T-helper 1 cell treated with Interleukin-12 subunit alpha and Interleukin-12 subunit beta and Interleukin-4 antibody, amounts not matched to agents 30 ng/mL and 1 ng/mL, for 36 hours (primary cell): ENCODE data around the gene DCXR. TPM values are rescaled to one million over a fixed set of nuclear protein-coding genes. Genes with fewer than 3 reads are reported as not detected.

Experiments
- intact Hi-C: fragments of 100-400 bp; cut with micrococcal nuclease; formaldehyde crosslinking; loops from one replicate; pipeline ENCODE4 v1.15.1; 2024
- total RNA-seq: library from RNA; stranded (reverse); gene quantifications from 2 replicates; pipeline ENCODE4 v1.2.3, GENCODE V29; 2022

DCXR gene
- total RNA-seq, 1 donor from 2014 or later: 92.9 TPM

DNA sequence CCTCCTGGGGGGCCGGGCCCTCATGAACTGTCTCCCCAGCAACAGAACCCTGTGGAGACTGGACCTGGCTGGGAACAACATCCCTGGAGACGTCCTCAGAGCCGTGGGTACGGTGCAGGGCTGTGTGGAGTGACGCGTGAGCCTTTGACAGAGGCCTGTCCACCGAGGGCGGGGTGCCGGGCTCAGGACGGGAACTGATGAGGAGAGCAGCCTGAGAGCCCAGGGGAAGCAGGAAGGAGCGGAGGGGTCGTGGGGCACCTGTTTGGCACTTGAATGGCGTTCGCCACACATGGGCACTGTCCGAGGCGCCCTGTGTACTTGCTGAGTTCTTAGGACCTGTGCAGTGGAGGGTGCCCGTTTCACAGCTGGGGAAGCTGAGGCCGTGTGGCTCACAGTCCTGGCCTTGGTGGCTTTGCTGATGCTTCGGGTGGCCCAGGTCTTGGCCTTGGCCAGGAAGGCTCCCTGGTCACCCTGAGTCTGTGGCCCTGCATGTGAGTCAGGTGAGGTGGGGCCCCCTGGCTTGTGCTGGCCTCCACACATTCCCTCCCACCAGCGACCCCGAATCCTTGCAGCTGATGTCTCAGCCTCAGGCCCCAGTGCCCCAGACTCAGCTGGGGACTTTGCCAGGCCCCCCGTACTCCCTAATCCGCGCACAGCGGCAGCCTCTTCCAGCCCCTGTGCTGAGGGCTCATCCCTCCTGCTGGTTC, 11.9 kb downstream of the DCXR start:
- intact Hi-C loops: no loop called here

DNA sequence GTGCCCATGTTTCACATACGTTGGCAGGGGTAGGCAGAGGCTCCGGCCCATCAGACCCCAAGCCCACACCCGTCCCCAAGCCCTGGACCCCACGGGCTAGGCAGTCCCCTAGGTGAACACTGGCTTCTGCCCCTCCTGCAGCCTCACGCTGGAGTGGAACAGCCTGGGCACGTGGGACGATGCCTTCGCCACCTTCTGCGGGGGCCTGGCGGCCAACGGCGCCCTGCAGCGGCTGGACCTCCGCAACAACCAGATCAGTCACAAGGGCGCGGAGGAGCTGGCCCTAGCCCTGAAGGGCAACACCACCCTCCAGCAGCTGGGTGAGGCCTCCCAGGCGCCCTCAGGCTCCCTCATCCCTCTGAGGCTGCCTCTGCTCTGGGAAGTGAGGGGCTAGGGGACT, 12.6 kb downstream of the DCXR start:
- intact Hi-C loops: loop anchor here (5.0 kb wide), 3 partner anchors 42 to 513 kb away; partner anchors contain the start of genes ACTG1, DUS1L and PCYT2

DNA sequence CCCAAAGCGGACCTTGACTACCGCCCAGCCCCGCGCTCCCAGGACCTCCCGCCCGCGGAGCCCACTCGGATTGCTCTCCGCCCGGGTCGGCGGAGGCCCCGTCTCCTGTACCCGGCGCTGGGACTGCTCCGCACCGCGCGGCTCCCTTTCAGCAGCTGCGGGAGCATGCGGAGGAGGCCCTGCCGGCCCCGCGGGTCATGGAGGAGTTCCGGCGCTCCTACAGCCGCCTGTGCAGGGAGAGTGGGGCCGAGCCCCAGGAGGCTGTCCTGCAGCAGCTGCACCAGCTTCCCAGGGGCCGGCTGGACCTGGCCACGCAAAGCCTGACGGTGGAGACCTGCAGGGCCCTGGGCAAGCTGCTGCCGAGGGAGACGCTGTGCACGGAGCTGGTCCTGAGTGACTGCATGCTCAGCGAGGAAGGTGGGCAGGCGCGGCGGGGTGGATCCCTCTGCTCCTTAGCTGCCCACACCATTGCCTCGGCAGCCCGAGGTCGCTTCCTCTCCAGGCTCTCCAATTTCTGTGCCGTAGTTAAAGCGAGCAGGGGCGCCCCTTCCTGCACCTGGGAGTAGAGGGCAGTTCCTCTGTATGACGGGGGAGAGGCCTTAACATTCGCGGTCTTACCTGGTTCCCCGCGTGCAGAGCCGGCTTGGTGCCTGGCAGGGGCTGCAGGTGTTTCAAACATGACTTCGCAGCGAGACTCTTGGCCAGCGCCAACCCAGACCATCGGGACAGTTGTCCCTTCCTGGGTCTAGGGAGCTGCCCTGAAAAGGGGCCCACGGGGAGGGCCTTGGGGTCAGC, 13.9 kb downstream of the DCXR start:
- intact Hi-C loops: loop anchor here (1.0 to 5.0 kb wide), 15 partner anchors 8 to 693 kb away; partner anchors contain the start of genes ACTG1, ALYREF, ANAPC11 and ASPSCR1

DNA sequence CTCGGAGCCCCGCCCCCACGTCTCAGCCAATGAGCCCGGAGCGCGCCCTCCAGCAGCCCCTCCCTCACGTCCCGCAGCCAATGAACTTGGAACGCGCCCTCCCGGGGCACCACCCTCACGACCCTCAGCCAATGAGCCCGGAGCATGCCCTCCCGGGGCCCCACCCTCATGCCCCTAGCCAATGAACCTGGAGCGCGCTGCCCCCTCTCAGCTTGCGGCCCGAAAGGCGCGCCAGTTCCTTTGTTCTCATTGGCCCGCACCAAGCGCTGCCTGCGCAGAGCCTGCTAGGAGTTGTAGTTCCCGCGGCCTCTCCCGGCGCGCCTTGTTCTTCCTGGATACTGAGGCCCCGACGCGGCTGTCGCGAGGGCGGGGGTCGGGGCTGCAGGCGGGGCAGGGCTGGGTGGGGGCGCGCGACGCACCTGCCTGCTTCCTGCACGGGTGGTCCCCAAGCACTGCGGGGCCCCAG, 14.5 kb downstream of the DCXR start, which contains the start of gene LRRC45:
Gene LRRC45 (plus strand): TSS at position 325 of the 466 bp plus-strand sequence. CDS start 339 bp downstream, outside the sequence.
- intact Hi-C loops: loop anchor here (1.0 to 5.0 kb wide), 15 partner anchors 8 to 693 kb away; partner anchors contain the start of genes ACTG1, ALYREF, ANAPC11 and ASPSCR1

DNA sequence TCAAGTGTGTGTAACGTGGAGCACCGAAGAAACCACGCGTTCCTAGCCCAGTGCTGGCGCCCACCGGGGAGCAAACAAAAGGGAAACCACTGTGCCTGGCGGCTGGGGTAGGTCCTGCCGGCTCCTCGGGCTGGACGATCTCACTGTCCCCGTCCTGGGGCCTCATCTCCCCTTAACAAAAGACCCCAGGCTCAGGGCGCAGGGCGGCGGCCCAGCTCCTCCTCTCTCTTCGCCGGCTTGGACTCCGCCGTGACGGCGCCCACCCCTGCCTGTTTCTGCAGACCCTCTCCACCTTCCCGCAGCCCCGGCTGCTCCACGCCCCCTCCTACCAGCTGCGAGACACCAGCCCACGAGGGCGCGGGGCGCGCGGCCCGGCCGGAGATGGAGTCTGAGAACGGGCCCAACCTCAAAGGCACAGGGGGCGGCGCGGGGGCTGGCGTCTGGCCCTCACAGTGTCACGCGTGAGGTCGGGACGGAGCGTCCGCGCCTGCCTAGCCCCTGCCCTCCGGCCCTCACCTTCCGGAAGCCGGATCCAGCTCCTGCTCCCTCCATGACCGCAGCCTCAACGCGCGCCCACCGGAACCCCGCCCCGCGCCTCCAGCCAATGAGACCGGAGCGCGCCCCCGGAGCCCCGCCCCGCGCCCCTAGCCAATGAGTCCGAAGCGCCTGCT, 15.1 kb downstream of the DCXR start, which contains the start of gene CENPX:
Gene CENPX (minus strand): TSS at position 569 of the 671 bp plus-strand sequence. CDS start 17 bp downstream, at position 552.
- intact Hi-C loops: loop anchor here (2.0 to 5.0 kb wide), 4 partner anchors 45 to 510 kb away; partner anchors contain the start of genes ACTG1, DUS1L and PCYT2

DNA sequence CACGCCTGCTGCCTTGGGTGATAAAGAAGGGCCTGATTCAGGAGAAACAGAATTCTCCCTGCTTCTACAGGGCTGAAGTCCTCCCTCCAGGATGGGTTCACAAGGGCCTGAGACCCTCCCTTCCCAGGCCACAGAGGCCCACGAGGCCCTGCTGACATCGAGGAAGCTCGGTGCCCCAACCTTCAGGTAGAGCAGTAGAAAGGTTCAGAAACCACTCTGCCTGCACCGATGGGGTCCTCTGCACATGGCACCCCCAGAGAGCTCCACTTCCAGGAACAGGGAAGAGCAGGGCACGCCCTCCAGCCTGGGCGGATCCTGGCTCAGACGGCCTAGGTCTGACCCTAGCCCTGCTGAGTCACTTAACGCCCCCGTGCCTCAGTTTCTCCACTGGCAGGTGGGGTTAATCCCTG, 15.6 kb downstream of the DCXR start:
- intact Hi-C loops: loop anchor here (1.0 to 5.0 kb wide), 5 partner anchors 45 to 510 kb away; partner anchors contain the start of genes ACTG1, DUS1L and PCYT2

DNA sequence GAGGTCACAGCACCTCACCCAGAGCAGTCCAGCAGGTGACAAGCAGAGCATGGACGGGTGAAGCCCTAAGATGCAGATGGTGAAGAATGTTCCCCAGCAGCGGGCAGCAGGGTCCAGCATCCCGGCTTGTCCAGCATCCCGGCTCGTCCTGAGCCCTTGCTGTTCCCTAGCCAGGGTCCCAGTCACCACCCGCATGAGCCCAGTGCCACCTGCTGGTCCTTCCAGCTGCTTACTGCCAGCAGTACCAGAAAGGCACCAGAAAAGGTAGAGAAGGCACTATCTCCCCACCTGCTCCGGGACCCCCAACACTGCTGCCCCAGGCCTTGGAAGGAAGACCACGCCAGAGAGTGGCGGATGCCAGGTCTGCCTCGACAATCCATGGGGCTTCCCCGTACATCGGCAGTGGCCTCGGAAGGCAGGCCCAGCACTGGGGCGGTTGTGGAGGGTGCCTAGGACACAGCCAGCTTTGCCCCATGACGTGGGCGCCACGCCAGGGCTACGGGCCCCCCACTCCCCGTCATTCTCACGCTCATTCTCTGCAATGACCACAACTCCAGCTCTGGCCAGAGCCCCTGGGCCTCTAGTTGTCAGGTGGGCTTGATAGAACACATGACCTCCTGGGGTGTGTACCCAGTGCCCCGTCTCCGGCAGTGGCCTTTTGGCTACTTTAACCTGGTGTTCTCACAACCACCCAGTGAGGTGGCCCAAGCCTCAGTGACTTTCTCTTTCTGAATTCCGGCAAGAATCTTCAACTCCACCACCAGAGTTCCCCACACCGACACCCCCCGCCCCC, 16.2 kb downstream of the DCXR start:
- intact Hi-C loops: loop anchor here (1.0 to 5.0 kb wide), 4 partner anchors 46 to 509 kb away; partner anchors contain the start of genes ACTG1, DUS1L and PCYT2

DNA sequence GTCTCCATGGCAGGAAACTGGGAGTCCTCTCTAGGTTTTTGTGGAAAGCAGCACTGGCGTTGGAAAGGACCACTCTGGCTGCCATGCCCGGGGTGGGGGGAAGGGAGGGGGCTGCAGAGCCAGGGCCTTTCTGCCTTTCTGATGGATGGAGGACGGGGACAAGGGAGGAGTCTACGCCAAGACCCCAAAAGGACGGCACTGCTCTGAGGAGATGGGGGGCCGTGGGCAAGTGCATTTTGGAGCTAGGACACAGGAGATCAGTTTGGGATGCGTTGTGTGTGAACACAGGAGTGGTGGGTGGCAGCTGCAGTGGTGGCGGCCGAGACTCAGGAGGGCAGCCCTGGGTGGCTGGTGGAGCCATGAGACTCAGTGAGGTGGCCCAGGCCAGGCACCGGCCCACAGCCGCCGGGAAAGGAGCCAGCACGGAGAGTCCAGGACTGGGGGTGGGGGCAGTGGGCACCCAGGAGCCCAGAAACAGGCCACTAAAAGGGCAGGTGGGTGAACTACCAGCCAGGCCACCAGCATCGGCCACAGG, 16.9 kb downstream of the DCXR start:
- intact Hi-C loops: loop anchor here (1.0 to 5.0 kb wide), 4 partner anchors 47 to 508 kb away; partner anchors contain the start of genes ACTG1, DUS1L and PCYT2

DNA sequence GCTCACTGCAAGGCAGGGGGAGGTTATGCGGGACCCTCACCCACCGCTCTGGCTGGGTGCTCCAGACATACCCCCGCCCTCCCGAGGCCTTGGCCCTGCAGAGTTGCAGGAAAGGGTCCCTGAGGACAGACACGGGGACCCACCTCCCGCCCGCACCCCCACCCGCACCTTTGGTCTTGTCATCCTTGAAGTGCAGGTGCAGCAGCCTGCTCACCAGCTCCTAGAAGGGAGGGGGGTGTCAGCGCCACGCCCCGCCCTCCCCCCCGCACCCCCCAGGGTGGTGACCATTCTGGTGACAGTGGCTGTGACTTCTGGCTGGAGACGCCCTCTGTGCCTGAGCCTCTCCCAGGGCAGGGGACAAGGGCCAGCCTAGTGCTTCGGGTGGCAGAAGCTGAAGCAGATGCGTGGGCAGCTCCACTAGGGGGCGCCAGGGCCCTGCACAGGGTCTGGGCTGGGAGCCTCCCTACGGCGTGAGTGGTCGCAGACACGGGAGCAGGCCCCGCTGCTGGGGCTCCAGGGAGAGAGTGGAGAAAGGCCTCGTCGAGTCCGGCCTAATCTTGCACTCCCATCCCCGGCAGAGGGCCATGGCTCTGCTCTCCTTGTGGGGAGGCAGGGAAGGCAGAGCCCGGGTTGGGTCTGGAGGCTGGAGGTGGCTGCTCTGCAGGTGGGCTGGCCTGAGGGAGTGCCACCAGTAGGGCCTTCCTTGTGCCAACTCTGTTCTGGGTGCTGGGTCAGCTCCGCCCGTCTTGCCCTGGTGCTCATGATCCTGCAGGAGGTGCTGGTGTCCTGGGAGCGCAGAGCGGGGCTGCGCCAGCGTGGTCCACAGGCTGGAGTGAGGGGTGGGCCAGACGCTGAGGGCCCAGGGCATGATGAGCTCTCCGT, 17.6 kb downstream of the DCXR start:
- intact Hi-C loops: loop anchor here (5.0 kb wide), 3 partner anchors 47 to 508 kb away; partner anchors contain the start of genes ACTG1, DUS1L and PCYT2

DNA sequence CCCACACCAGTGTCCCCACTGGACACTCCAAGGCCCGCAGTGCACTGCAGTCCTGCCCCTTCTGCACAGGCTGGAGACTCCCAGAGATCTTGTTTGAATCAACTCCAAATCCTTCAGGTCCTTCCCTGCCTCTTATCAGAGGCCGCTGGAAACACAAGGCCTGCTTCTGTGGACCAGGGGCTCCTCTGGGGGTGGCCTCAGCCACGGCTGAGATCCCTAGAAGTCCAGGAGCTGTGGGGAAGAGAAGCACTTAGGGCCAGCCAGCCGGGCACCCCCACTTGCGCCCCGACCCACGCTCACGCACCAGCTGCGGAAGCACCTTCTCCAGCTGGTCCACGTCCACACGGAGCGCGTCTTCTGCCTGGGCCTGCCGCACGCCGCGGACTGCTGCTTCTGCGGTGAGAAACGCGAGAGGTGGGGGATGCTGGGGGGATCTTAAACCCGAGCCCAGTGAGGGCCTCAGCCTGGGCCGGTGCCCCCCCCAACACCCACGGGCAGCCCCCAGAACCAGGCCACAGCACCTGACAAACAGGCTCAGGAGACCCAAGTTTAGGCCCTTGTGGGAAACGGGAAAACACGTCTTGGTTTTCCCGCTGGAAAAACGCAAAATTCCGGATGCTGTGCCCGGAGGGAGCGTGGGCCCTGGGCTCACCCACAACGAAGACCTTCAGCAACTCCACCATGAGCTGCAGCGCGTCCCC, 18.4 kb downstream of the DCXR start:
- intact Hi-C loops: no loop called here

DNA sequence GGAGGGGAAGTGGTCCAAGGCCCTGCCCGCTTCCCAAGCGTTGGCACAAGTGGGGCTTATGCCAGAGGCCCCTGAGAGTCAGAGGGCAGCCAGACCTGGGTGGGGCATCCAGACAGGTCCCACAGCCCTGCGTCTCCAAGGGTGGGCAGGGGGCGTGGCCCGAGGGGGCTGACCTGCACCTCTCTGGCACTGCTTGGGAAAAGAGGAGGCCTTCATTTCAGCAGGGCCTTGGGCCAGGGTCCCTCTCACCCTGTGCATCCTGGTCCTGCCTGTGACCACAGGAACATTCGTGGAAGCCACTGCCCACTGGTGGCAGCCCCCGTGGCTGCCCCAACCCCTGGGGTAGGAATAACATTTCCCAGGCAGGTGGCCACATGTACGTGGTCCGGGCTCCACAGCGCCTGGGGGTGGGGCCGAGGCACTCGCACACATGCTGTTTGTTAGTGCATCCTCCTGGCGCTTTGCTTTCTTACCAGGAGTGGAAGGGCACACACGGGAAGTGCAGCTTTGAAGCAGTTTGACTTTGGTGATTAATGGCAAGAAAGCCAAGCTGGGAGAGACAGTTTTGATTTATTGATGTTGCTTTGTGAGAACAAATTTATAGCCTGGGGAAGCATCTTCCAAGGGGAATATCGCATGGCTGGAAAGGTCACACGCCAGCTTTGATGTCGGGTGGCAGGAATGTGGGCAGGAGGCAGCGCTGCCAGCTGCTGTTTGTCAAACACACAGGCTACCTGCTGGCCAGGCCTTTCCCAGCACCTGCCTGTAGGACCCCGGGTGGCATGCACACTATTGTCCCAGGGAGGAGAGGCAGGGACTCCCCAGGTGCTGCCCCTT, 19.1 kb downstream of the DCXR start:
- intact Hi-C loops: no loop called here

DNA sequence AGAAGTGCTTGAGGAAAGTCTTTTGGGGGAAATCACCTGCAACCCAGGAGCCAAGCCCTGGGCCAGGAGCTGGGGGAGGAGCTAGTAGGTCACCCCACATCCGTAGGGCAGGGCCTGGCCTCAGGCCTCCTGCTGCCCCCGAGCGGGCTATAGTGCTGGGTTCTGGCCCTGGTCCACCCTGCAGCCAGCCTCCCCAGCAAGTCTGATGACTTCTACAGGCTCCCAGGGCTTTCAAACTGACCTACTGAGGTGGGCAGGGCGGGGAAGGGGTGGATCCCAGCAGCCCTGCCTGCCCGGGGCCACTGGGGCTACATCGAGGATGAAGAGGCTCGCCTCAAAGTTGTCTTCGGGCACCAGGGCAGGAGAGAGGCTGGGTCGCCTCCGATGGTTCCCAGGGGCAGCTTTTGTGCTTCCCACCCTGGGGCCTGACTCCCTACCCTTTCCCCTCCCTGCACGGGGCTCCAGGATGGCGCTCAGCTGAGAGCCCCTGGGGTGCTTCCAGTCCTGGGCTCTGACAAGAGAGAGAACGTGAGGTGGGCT, 19.8 kb downstream of the DCXR start:
- intact Hi-C loops: no loop called here

DNA sequence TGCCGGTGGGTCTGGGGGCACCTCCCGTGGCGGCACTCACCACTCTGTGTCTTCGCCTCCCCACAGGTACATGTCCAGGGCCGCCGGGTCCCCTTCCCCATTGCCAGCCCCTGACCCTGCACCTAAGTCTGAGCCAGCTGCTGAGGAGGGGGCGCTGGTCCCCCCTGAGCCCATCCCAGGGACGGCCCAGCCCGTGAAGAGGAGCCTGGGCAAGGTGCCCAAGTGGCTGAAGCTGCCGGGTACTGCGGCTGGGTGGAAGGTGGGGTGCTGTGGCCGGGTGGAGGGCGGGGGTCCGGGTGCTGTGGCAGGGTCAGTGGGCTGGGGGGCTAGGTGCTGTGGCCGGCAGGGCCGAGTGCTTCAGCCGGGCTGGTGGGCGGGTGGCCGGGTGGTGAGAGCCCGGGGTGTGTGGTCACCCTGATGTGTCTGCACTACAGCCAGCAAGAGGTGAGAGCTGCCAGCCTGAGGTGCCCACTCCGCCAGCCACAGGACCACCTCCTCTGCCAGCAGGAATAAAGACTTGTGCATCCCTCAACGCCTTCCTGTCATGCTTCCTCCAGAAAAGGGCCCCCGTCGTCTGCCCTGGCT, 20.5 kb downstream of the DCXR start:
- intact Hi-C loops: no loop called here

DNA sequence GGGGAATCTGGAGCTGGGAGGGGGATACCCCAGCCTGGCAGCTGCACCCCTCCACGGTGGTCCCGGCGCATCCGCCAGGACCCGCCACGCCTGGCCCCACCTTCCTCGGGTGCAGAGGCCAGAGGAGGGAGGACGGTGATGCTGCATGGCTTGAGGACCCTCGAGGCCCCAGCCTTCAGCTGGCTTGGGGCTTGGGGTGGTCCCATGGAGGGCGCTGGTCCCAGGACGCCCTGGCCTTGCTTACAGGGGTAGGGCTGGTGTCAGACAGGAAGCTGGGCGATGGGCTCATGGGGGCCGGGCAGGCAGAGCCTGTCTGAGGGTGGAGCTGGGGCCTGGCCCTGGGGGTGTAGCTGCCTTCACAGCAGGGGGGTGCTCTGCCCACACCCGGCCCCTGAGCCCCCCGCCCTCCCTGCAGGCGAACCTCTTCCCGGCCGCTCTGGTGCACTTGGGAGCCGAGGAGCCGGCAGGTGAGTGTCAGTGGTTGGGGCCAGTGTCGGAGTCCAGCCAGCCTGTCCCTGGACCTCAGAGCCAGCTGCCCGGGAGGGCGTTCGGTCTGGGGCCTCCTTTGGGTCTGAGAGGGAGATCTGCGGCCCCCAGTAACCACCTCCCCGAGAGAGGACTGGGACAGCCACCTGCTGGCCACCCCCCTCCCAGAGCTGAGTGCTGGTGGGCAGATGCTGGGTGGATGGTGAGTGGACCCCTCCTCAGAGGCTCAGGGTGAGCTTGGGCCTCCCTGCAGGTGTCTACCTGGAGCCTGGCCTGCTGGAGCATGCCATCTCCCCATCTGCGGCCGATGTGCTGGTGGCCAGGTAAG, 21.2 kb downstream of the DCXR start:
- intact Hi-C loops: no loop called here

DNA sequence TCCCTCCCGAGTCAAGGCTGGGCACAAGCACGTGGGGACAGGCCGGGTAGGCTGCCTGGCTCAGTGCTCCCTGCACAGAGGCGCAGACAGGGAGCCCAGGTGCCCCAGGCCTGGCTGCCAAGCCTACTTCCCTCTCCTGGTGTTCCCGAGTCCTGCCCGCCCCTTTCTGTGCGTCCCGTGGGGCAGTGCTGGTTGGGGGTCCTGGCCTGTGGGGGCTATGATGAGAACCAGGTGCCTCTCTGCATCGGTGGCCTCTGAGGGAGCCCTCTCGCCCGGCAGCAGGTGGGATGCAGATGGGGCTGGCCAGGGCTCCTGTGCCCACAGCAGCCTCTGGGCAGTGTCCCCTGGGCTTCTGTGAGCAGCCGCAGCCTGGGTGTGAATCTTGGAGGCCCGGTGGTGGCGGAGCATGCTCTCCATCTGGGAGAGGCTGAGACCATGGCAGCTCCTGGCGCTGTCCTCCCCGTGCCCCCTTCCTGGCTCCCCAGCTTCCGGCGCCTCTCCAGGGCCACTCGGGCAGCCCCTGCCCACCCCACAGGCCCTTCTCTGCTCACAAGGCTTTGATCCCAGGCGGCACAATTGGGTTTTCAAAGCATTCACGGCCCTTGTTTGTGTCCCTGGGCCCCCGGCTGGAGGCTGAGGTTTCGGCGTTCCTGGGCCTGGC, 22.1 kb downstream of the DCXR start:
- intact Hi-C loops: no loop called here
